Thymus (tissue), 11 donors: ENCODE results near the gene KCNJ6. TPM values are rescaled to one million over a fixed set of nuclear protein-coding genes. Genes with fewer than 3 reads are reported as not detected.

Experiments used
- DNase-seq, 9 donors: peaks; one replicate each; pipeline ENCODE4 v3.0.0-alpha.2; 2013; ENCODE audit warnings: low spot score in 9 of 9, low read depth in 6 of 9, missing footprints in 1 of 9
- H3K27ac ChIP-seq, 2 donors: one replicate each; pipeline ENCODE4 v1.5.1; 2013; ENCODE audit warnings: control low read depth in 1 of 2, low read depth in 1 of 2, low read length in 1 of 2, mild to moderate bottlenecking in 1 of 2, moderate library complexity in 1 of 2
- H3K27me3 ChIP-seq, 2 donors: one replicate each; pipeline ENCODE4 v1.5.1; 2013; ENCODE audit warnings: low read length in 1 of 2; ENCODE audit not compliant: control insufficient read depth in 2 of 2, insufficient read depth in 1 of 2
- H3K36me3 ChIP-seq, 2 donors: one replicate each; pipeline ENCODE4 v1.5.1; 2013; ENCODE audit warnings: low read length in 1 of 2, mild to moderate bottlenecking in 1 of 2, moderate library complexity in 1 of 2; ENCODE audit not compliant: control insufficient read depth in 2 of 2, insufficient read depth in 2 of 2
- H3K4me1 ChIP-seq, 2 donors: one replicate each; pipeline ENCODE4 v1.5.1; 2013; ENCODE audit warnings: low read length in 2 of 2; ENCODE audit not compliant: control insufficient read depth in 2 of 2, insufficient read depth in 2 of 2
- H3K4me3 ChIP-seq, 2 donors: one replicate each; pipeline ENCODE4 v1.5.1; 2013; ENCODE audit warnings: low read length in 2 of 2, control low read depth in 1 of 2, mild to moderate bottlenecking in 1 of 2
- H3K9me3 ChIP-seq, 2 donors: one replicate each; pipeline ENCODE4 v1.5.1; 2013; ENCODE audit warnings: low read length in 1 of 2, mild to moderate bottlenecking in 1 of 2; ENCODE audit not compliant: control insufficient read depth in 2 of 2, insufficient read depth in 1 of 2
- WGBS: extraction: QIAGEN DNeasy Blood & Tissue Kit; methylation state at CpG from one replicate; pipeline ENCODE4 v1.1.7; 2013; 5-methylcytosine and 5-hydroxymethylcytosine counted together
- polyA plus RNA-seq: library from polyadenylated mRNA; stranded (reverse); fragments of 200-250 nt; gene quantifications from one replicate; pipeline ENCODE4 v1.2.3, GENCODE V29; 2013
- total RNA-seq: library from RNA; stranded (reverse); fragments of 120-200 nt; gene quantifications from one replicate; pipeline ENCODE4 v1.2.4, GENCODE V29; 2013
- donor health status: healthy.

KCNJ6 gene
- total and polyA plus RNA-seq, 2 donors = under 0.01 to 0.02 TPM

GRCh38 chr21:37558676-37559211, 357.5 kb downstream of the KCNJ6 start:
- no peak for DNase-seq
- H3K4me3 ChIP-seq = no peak overlapping the region
- H3K27ac ChIP-seq = no peak overlapping the region
- no peaks in the 10 kb centered on the region for H3K27me3 ChIP-seq
- peaks cover 6 to 7% of the 10 kb centered on the region in 2 donors for H3K4me1 ChIP-seq
- H3K9me3 ChIP-seq = peaks cover 0 to 8% of the 10 kb centered on the region in 2 donors
- H3K36me3 ChIP-seq = no peaks in the 10 kb centered on the region
- 98% methylated on average over 8 of the region's 8 CpGs for WGBS
